Lung (tissue), 12 donors: ENCODE results near the gene OR14I1. TPM values are rescaled to one million over a fixed set of nuclear protein-coding genes. Genes with fewer than 3 reads are reported as not detected.
"Not testable (repeated sequence)": the region's sequence is repeated elsewhere in the genome, so short reads cannot be mapped to it uniquely, and the experiment has no call there.

Source experiments
- ATAC-seq: fragments of 200-7000 bp; cut with Tn5 transposase; one replicate; pipeline ENCODE4 v1.9.1; 2020; ENCODE audit warnings: moderate number of reproducible peaks; ENCODE audit not compliant: insufficient read depth, low FRiP score
- DNase-seq, 3 donors: peaks; one replicate each; pipeline ENCODE4 v3.0.0-alpha.2; 2013 to 2017
- H3K27ac ChIP-seq, 2 donors: one replicate each; pipeline ENCODE4 v1.5.1; 2013; ENCODE audit warnings: mild to moderate bottlenecking in 2 of 2, moderate library complexity in 2 of 2, control low read depth in 1 of 2, inconsistent platforms in 1 of 2, low read depth in 1 of 2, low read length in 1 of 2
- H3K27me3 ChIP-seq, 3 donors: one replicate each; pipeline ENCODE4 v1.5.1; 2013; ENCODE audit warnings: low read length in 2 of 3; ENCODE audit not compliant: control insufficient read depth in 3 of 3, insufficient read depth in 3 of 3
- H3K36me3 ChIP-seq, 4 donors: one replicate each; pipeline ENCODE4 v1.5.1; 2013; ENCODE audit warnings: low read length in 4 of 4, mild to moderate bottlenecking in 1 of 4, moderate library complexity in 1 of 4; ENCODE audit not compliant: control insufficient read depth in 4 of 4, insufficient read depth in 4 of 4
- H3K4me1 ChIP-seq, 5 donors: one replicate each; pipeline ENCODE4 v1.5.1; 2013; ENCODE audit warnings: low read length in 5 of 5, mild to moderate bottlenecking in 2 of 5, moderate library complexity in 1 of 5; ENCODE audit not compliant: control insufficient read depth in 5 of 5, insufficient read depth in 5 of 5
- H3K4me3 ChIP-seq: one replicate; pipeline ENCODE4 v1.5.1; 2013; ENCODE audit warnings: mild to moderate bottlenecking, control low read depth, moderate library complexity
- H3K9ac ChIP-seq, 2 donors: one replicate each; pipeline ENCODE4 v1.5.1; 2013; ENCODE audit warnings: low read length in 2 of 2, control low read depth in 1 of 2; ENCODE audit not compliant: insufficient read depth in 1 of 2
- H3K9me3 ChIP-seq, 4 donors: one replicate each; pipeline ENCODE4 v1.5.1; 2013; ENCODE audit warnings: low read length in 3 of 4, mild to moderate bottlenecking in 1 of 4, moderate library complexity in 1 of 4; ENCODE audit not compliant: control insufficient read depth in 4 of 4, insufficient read depth in 3 of 4
- CTCF ChIP-seq: IDR thresholded peaks from 2 replicates; pipeline ENCODE4 v1.5.1; 2012; ENCODE audit warnings: mild to moderate bottlenecking; ENCODE audit errors: control extremely low read depth, extremely low read depth
- WGBS, 2 donors: extraction: QIAGEN DNeasy Blood & Tissue Kit; methylation state at CpG; one replicate each; pipeline ENCODE4 v1.1.7; 2013; 5-methylcytosine and 5-hydroxymethylcytosine counted together
- polyA plus RNA-seq, 2 donors: library from polyadenylated mRNA; stranded (reverse); fragments of 200-250 nt; gene quantifications; one replicate each; pipeline ENCODE4 v1.2.1, GENCODE V29; 2013
- total RNA-seq, 2 donors: library from RNA; depleted of rRNA in 1 of 2; stranded (reverse); fragments of >200 nt in 1 of 2; gene quantifications; one replicate each; pipeline ENCODE4 v1.2.1, GENCODE V29; 2014 to 2021
- donor health status: control.
- donor health status: control.
- donor health status: Bipolar disorder and iron deficiency.
- donor health status: healthy.
- donor health status: DM: yes; HTN: yes; CAD: no.

The OR14I1 gene
- total and polyA plus RNA-seq, 4 donors: not detected

GRCh38 chr1:248686815-248687214 lies 15.8 kb downstream of the OR14I1 start:
- no peak for TF ChIP-seq CTCF
- no peak overlapping the region for H3K27ac ChIP-seq
- ATAC-seq: no peak
- 25 to 31% methylated on average over 3 of the region's 3 CpGs for WGBS, 2 donors
- H3K4me3 ChIP-seq: no peak overlapping the region
- H3K36me3 ChIP-seq: no peaks in the 10 kb centered on the region
- H3K9ac ChIP-seq: no peak overlapping the region
- H3K27me3 ChIP-seq: peaks cover 0 to 3% (median 0%) of the 10 kb centered on the region in 3 donors
- H3K4me1 ChIP-seq: no peaks in the 10 kb centered on the region
- no peak for DNase-seq
- peaks cover 0 to 6% (median 0%) of the 10 kb centered on the region in 4 donors for H3K9me3 ChIP-seq

- no peak for DNase-seq
- no peak for TF ChIP-seq CTCF
- H3K4me3 ChIP-seq: no peak overlapping the region
- H3K27me3 ChIP-seq: no peaks in the 10 kb centered on the region
- no peak overlapping the region for H3K27ac ChIP-seq
- H3K9me3 ChIP-seq: peaks cover 0 to 5% (median 3%) of the 10 kb centered on the region in 4 donors
- ATAC-seq: no peak
- no peak overlapping the region for H3K9ac ChIP-seq
- no peaks in the 10 kb centered on the region for H3K36me3 ChIP-seq
- WGBS, 2 donors: 88 to 91% methylated on average over 8 of the region's 8 CpGs
- H3K4me1 ChIP-seq: no peaks in the 10 kb centered on the region
These were observed 20.9 kb downstream of the OR14I1 start for GRCh38 chr1:248681651-248682050.

- no peak overlapping the region for H3K27ac ChIP-seq
- TF ChIP-seq CTCF: no peak
- ATAC-seq (no peak), DNase-seq (no peak)
- H3K36me3 ChIP-seq: no peaks in the 10 kb centered on the region
- no peak overlapping the region for H3K9ac ChIP-seq
- WGBS, 2 donors: 68 to 76% methylated on average over 1 of the region's 1 CpG
- H3K4me3 ChIP-seq: no peak overlapping the region
- peaks cover 0 to 6% (median 1%) of the 10 kb centered on the region in 4 donors for H3K9me3 ChIP-seq
- H3K4me1 ChIP-seq: no peaks in the 10 kb centered on the region
- H3K27me3 ChIP-seq: no peaks in the 10 kb centered on the region
These were observed 32.6 kb downstream of the OR14I1 start for GRCh38 chr1:248670003-248670402.

GRCh38 chr1:248663453-248664328 lies 38.9 kb downstream of the OR14I1 start:
- not testable (repeated sequence) for H3K27me3 ChIP-seq, ATAC-seq, H3K9me3 ChIP-seq, H3K9ac ChIP-seq, DNase-seq, H3K27ac ChIP-seq, H3K4me3 ChIP-seq, H3K36me3 ChIP-seq, H3K4me1 ChIP-seq
- 67 to 71% methylated on average over 5 of the region's 5 CpGs for WGBS, 2 donors

- H3K36me3 ChIP-seq, H3K9me3 ChIP-seq, H3K4me3 ChIP-seq, ATAC-seq, H3K27me3 ChIP-seq, DNase-seq, H3K9ac ChIP-seq, H3K27ac ChIP-seq, H3K4me1 ChIP-seq: not testable (repeated sequence)
- 89 to 100% methylated on average over 1 to 4 of the region's 6 CpGs for WGBS, 2 donors
These were observed 45.8 kb downstream of the OR14I1 start for GRCh38 chr1:248656797-248657196.

GRCh38 chr1:248655354-248655753 lies 47.2 kb downstream of the OR14I1 start, which contains the start of gene OR2T27:
Gene OR2T27 (minus strand): TSS chr1:248655528. CDS start chr1:248650884, 4,644 bp downstream.
- not testable (repeated sequence) for ATAC-seq, H3K9ac ChIP-seq, DNase-seq, H3K4me3 ChIP-seq, H3K4me1 ChIP-seq, H3K9me3 ChIP-seq, H3K27me3 ChIP-seq, H3K36me3 ChIP-seq, H3K27ac ChIP-seq
- WGBS, 2 donors: 97% methylated on average over 2 of the region's 3 CpGs; no CpG with 5 or more reads in 1 of the 2 donors
